SKM-1 treated with dmso at 0.1 percent for 144 hours (cell line): ENCODE measurements around the gene DPH6.
"Not testable (repeated sequence)": the region's sequence is repeated elsewhere in the genome, so short reads cannot be mapped to it uniquely, and the experiment has no call there.

Experiments
- DNase-seq: peaks from one replicate; lab custom pipeline; 2025; ENCODE audit not compliant: unreplicated experiment; lab: John Stamatoyannopoulos, UW

Gene DPH6, protein sequence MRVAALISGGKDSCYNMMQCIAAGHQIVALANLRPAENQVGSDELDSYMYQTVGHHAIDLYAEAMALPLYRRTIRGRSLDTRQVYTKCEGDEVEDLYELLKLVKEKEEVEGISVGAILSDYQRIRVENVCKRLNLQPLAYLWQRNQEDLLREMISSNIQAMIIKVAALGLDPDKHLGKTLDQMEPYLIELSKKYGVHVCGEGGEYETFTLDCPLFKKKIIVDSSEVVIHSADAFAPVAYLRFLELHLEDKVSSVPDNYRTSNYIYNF

GRCh38 chr15:35545824-35546510 is at the start of gene DPH6:
TSS of gene DPH6 (minus strand) at chr15:35546165. CDS start at chr15:35546141, 24 bp downstream.
- peak; percentile 66 for DNase-seq

DNA sequence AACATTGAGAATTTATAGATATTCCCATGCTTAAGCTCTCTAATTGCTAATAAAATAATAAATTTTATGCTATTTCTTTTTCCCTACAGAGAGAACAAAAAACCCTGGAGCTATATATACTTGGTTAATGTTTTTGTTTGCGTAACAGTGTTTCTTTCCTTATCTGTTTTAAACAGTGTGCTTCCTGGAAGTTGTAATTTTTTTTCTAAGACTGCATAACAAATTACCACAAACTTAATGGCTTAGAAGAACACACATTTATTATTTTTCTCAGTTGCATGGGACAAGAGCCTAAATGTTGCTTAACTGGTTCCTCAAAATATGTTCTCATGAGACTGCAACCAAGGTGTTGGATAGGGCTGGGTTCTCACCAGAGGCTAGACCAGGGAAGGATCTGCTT is 49.7 kb upstream of the DPH6 start:
- no peak for DNase-seq

DNA sequence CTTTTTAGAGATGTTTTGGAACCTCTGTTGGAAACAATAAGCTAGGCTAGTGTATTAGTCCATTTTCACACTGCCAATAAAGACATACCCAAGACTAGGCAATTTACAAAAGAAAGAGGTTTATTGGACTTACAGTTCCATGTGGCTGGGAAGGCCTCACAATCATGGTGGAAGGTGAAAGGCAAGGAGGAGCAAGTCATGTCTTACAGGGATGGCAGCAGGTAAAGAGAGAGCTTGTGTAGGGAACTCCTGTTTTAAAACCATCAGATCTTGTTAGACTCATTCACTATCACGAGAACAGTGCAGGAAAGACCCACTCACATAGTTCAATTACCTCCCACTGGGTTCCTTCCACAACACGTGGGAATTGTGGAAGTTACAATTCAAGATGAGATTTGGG is 46.0 kb upstream of the DPH6 start:
- not testable (repeated sequence) for DNase-seq

GRCh38 chr15:35583863-35584528 is 38.0 kb upstream of the DPH6 start:
- no peak for DNase-seq

DNA sequence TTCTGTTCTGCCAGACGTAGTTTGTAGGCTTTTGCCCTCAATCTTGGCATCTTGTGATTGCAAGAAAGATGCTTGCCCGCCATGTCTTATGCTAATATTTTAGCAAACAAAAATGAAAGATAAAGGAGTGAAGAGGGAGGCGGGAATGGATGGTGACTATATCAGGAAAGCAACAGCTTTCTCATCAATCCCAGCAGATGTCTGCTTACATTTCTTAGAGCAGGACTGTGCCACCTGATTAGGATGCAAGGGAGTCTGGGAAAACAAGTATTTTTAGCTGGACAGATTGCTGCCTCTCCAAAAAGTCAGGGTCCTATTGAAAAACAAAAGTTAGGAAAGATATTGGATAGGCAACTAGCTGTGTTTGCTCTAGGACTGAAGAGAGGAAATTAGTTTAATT is 34.6 kb upstream of the DPH6 start:
- no peak for DNase-seq

GRCh38 chr15:35567392-35567791 is 21.4 kb upstream of the DPH6 start:
- DNase-seq: no peak

DNA sequence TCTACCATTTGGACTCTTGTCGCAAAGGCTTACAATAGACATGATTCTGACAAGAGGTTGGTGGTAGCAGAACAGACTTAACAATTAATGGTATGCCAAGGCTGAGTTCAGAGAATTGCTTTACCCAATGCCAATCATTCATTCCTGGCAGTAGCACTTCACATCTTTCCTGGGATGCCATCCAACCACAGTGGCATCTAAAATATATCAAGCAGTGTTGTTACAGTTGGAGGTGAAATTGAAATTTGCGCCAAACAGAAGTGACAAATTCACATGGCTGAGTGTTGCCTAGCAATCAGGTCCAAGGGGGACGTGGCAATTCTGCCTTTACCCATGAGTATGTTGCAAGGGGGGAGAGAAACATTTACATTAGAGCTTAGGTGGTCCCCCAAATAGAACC is 21.0 kb upstream of the DPH6 start:
- no peak for DNase-seq

DNA sequence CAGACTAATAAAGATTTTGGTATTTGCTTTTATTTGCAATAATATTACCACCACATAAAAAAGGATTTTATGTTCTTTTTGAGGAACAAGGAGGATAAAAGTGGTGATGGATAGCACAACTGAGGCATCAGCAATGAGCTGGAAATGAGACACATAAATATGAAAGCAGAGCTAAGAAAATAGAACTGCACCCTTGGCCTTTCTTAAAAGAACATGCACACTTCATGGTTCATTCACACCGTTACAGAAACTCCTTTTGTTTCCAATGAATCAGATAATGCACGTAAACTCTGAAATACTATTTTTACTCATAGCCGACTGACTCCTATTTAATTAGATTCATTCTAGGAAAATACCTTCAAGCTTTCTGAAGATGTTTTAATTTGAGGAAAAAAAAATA is 19.9 kb upstream of the DPH6 start:
- no peak for DNase-seq

GRCh38 chr15:35562641-35563040 is 16.7 kb upstream of the DPH6 start:
- no peak for DNase-seq

DNA sequence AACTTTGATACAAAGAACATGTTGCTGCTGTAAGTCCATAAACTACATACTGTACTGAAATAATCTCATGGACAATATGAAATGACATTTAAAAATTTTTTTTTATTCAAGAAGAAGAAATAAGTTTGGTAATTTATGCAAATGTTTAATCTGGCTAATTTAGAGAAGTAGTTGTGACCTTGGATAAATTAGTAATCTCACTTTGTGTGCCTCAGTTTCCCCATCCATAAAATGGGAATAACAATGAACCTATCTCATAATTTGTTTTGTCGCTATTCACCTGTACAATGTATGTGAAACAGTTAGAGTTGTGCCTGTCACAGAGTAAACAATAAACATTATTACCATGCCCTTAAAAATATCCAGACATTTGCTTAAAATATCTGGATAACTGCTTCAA is 15.3 kb upstream of the DPH6 start:
- DNase-seq: no peak

DNA sequence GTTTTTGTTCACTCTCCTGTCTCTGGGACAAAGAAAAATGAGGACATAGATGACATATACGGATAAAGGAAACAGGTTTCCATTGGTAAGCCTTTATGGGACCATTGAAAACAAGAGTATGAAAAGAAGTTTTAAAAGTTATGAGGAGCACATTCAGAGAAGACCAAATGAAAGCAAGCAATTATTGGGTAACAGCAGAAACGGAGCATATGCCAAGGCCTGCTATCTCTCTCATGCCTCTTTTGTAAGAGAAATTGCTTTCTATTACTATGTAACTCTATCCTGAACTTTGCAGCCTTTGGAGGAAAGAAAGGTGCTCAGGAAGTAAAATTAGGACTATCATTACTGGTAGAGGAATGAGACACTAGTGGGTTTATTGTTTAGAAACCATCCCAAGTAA is 14.9 kb upstream of the DPH6 start:
- no peak for DNase-seq

- DNase-seq: no peak
These were observed 14.3 kb upstream of the DPH6 start for GRCh38 chr15:35560258-35560657.

- no peak for DNase-seq
These were observed 13.7 kb upstream of the DPH6 start for GRCh38 chr15:35559683-35560082.

DNA sequence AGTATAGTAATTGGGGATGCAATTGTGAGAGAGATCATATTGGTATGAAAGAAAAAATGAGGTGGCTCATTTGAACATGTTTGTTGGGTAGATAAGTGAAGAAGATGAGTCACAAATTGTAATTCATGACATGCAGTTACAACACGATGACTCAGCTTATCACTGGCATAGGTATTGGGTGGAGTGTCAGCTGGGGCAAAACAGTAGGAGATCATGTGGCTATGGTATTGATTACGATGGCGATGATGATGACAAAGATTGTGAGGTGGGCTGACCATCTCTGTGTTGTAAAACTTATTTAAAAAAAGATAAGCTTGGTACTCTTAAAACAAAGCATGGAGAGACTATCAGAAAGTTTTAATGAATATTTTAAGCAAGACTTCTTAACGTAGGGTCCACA is 11.6 kb upstream of the DPH6 start:
- DNase-seq: no peak

DNA sequence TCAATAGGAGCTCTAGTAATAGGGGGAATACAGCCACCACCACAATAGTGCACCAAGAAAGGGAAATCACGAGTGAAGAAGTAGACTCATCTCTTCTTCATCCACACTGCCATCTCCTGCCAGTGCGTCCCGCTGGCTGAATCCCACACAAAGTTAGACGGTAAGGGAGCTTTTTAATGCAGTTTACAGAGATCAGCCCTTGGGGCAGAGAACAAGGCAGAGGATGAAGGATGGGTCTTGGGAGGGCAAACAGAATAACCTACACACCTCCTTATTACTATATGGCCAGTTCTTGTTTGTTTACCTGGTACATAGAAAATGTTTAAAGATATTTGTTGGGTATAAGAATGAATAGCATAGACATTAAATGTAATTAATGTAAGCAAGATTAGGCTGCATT is 11.0 kb upstream of the DPH6 start:
- DNase-seq: no peak

GRCh38 chr15:35555244-35555643 is 9.3 kb upstream of the DPH6 start:
- DNase-seq: no peak

DNA sequence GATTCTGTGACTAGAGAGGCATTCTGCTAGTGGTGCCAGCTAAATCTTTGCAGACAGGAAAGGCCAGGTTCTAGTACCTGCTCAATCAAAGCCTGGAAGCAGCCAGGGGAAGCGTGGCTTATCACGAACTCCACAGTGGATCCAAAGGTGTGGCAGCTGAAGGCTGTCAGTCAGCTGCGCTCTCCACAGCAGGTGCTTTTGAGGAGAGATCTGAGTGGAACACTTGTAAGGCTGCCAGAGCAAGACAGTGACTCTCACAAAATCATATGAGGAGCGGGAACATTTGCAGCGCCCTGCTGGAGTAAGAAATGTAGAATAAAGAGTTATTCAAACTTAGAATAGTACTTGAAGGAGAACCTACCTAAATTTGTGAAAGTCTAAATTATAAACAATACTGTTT is 5.0 kb upstream of the DPH6 start:
- no peak for DNase-seq

DNA sequence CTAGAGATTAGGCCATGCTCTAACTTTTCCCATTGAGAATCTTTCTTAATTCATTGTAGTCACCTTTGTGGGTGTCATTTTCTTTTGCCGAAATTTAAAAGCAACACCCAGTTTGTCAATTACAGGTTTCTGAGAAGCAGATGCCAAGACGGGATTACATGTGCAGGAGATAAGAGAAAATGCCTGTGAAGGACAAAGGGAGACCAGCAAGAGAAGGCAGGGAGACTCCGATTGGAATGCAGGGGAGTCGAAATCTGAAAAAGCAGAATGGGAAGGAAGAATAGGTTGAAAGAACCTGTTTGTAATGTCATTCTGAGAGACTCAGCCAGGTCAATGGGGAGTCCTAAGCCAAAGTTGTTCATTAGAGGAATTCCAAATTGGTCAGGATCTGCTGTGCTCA is 3.6 kb upstream of the DPH6 start:
- no peak for DNase-seq

- DNase-seq: no peak
These were observed 2.5 kb upstream of the DPH6 start for GRCh38 chr15:35548435-35548834.

GRCh38 chr15:35547775-35548364 is 1.9 kb upstream of the DPH6 start:
- no peak for DNase-seq

GRCh38 chr15:35546511-35547381 is 781 bp upstream of the DPH6 start:
- DNase-seq: no peak
